K562 (cell line): Measurements from ENCODE around the gene POLR2A. TPM values are rescaled to one million over a fixed set of nuclear protein-coding genes. Genes with fewer than 3 reads are reported as not detected.

Experiments
- ARID3A ChIP-seq: IDR thresholded peaks from 2 replicates; pipeline ENCODE4 v1.6.1; 2012; ENCODE audit warnings: low read depth, low read length, improper control_type of control experiment, borderline replicate concordance
- CBX3 ChIP-seq, 2 experiments: IDR thresholded peaks; 1 replicate in 1 of 2; 2 replicates in 1 of 2; pipeline ENCODE4 v1.6.1; 2012; ENCODE audit warnings: inconsistent platforms in 2 of 2, low read length in 2 of 2, borderline replicate concordance in 1 of 2, control low read depth in 1 of 2
- ELF1 ChIP-seq: fragments of 200-800 bp; sonication (Bioruptor generic); IDR thresholded peaks from 2 replicates; pipeline ENCODE4 v1.6.1; 2016; ENCODE audit warnings: missing genetic modification characterization, missing compliant biosample characterization
- FOSL1 ChIP-seq: fragments of 200-800 bp; sonication (Bioruptor generic); conservative IDR thresholded peaks from 2 replicates; pipeline ENCODE4 v1.6.1; 2016; ENCODE audit warnings: missing genetic modification characterization, missing compliant biosample characterization
- HBP1 ChIP-seq: fragments of 450-650 bp; formaldehyde crosslinking; IDR thresholded peaks from 2 replicates; pipeline ENCODE4 v1.4.0; 2022; ENCODE audit warnings: missing genetic modification characterization
- MYC ChIP-seq, 2 experiments: fragments of 250-450 bp in 1 of 2; sonication (Bioruptor Pico) in 1 of 2; IDR thresholded peaks; 2 replicates each; pipeline versions ENCODE4 v1.5.1 to v1.6.1; 2012 to 2021; ENCODE audit warnings: low read depth in 2 of 2, borderline replicate concordance in 1 of 2, improper control_type of control experiment in 1 of 2, low read length in 1 of 2, mild to moderate bottlenecking in 1 of 2, moderate library complexity in 1 of 2
- NCOA1 ChIP-seq: fragments of 450-650 bp; IDR thresholded peaks from 2 replicates; pipeline ENCODE4 v1.6.1; 2016; ENCODE audit warnings: low read depth
- PHTF2 ChIP-seq: fragments of 250-450 bp; sonication (Bioruptor Pico); IDR thresholded peaks from 2 replicates; pipeline ENCODE4 v1.5.0; 2021; ENCODE audit warnings: mild to moderate bottlenecking
- PKNOX1 ChIP-seq: fragments of 450-650 bp; IDR thresholded peaks from 2 replicates; pipeline ENCODE4 v1.6.1; 2016
- SREBF1 ChIP-seq: fragments of 150-350 bp; IDR thresholded peaks from 2 replicates; pipeline ENCODE4 v1.6.1; 2014; ENCODE audit warnings: antibody characterized with exemption, low read depth, low read length, borderline replicate concordance
- TARDBP ChIP-seq: fragments of 450-650 bp; IDR thresholded peaks from 2 replicates; pipeline ENCODE4 v1.6.1; 2016
- polyA plus RNA-seq, 8 experiments: library from polyadenylated mRNA; depleted of rRNA in 4 of 8; stranded (reverse) in 5 of 8; unstranded in 3 of 8; fragments of >200 nt; fragmentation: Nextera tagmentation in 2 of 8; fragmentation: Illumina TruSeq in 1 of 8; extraction: Ambion mirVana in 2 of 8; extraction: Trizol in 1 of 8; gene quantifications; 2 replicates each; pipeline versions ENCODE4 v1.2.1 to v1.2.3, GENCODE V29; 2011 to 2014; ENCODE audit warnings: inconsistent platforms in 1 of 8, missing spikeins in 1 of 8
- total RNA-seq, 7 experiments: library from RNA; depleted of rRNA in 6 of 7; stranded (reverse); fragments of >200 nt in 6 of 7; fragmentation: Illumina TruSeq in 2 of 7; extraction: Trizol in 2 of 7; gene quantifications; 2 replicates each; pipeline versions ENCODE4 v1.2.1 to v1.2.3, GENCODE V29; 2011 to 2021; ENCODE audit warnings: low replicate concordance in 1 of 7
- TF ChIP-seq, protein P1 (sequence below): sonication (generic); formaldehyde crosslinking; IDR thresholded peaks from 2 replicates; pipeline ENCODE4 v1.8.0; 2022; ENCODE audit warnings: mild to moderate bottlenecking, low read depth, missing genetic modification reagents

The POLR2A gene
- total and polyA plus RNA-seq, 9 of the 15 experiments (the other 6 are each of a cell fraction or from before 2014, with no cell fraction given) = 1.3 to 109 (median 12.4) TPM

DNA sequence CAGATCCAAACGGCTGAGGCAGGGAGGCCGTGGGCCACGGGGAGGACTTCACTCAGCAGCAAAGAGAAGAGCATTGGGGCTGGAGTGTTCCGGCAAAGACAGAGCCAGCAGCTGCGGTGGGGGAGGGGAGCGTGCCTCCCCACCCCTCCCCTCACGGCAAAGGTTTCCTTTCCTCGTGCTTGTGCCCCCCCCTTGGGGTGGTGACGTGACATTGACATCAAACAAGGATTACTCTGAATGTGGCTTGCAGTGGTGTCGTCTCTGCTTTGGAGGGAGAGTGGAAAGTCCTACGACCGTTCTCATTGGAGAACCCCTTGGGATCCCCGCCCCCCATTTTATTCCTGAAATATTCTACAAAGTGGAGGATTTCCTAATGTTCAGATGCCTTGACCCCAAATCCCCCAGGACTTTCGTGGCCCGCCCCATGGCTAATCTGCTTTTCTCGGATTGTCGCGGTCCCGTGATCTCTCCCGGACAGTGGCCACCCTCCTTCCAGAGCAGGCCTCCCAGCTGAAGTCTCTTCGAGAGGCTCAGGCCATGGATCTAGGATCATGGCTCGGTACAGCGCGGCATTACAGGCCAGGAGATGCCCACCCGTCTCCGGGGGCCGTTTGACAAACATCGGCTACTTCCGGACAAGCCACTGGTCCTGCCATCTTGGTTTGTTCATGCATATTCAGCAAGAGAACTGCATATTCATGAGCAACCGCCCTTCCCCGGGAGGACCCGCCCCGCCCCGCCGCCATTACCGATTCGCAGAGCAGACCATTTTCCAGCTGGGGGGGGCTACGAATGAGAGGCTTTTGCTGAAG is 705 bp upstream of the POLR2A start (continued):
- TF ChIP-seq ARID3A (no peak), PKNOX1 (peak; percentile 74), ELF1 (tag) (peak; percentile 79), HBP1 (CRISPR knock-in tag) (peak; percentile 71; the same call in 1 of the 2 replicates), TARDBP (0 out of 2 replicates have a peak, but pooled peaks have one; percentile 29), PHTF2 (CRISPR knock-in tag) (no peak), CBX3 (IDR thresholded peaks at IDR 0.05; ENCODE audit: borderline replicate concordance in 1 of 2, low read length in 2 of 2) (peak in 1 of 2 experiments; percentile 60; a peak in 1 of 3 replicates), FOSL1 (tag) (peak; percentile 9; the same call in 1 of the 2 replicates), SREBF1 (0 out of 2 replicates have a peak, but pooled peaks have one; percentile 63), MYC (IDR thresholded peaks at IDR 0.05; ENCODE audit: low read depth, low read length) (peak; percentile 87), MYC (CRISPR knock-in tag; IDR thresholded peaks at IDR 0.05; ENCODE audit: borderline replicate concordance, low read depth) (no peak), NCOA1 (peak; percentile 73; the same call in 1 of the 2 replicates)
- TF ChIP-seq, protein P1, sequence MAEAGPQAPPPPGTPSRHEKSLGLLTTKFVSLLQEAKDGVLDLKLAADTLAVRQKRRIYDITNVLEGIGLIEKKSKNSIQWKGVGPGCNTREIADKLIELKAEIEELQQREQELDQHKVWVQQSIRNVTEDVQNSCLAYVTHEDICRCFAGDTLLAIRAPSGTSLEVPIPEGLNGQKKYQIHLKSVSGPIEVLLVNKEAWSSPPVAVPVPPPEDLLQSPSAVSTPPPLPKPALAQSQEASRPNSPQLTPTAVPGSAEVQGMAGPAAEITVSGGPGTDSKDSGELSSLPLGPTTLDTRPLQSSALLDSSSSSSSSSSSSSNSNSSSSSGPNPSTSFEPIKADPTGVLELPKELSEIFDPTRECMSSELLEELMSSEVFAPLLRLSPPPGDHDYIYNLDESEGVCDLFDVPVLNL (CRISPR knock-in tag) = no peak
